Adrenal gland (tissue), 12 donors: ENCODE results near the gene CDK1. TPM values are rescaled to one million over a fixed set of nuclear protein-coding genes. Genes with fewer than 3 reads are reported as not detected.
A peak's percentile ranks its signal among the peaks of the same experiment; 100 is the strongest.
"Not testable (repeated sequence)": the region's sequence is repeated elsewhere in the genome, so short reads cannot be mapped to it uniquely, and the experiment has no call there.

Experiments
- DNase-seq, 7 donors: peaks; one replicate each; pipeline ENCODE4 v3.0.0-alpha.2; 2019 to 2020
- H3K27ac ChIP-seq, 5 donors: fragments of 200-600 bp; sonication (generic) in 4 of 5; 1 replicate in 3 of 5; 2 replicates in 2 of 5; pipeline versions ENCODE4 v1.5.1 to v1.8.0; 2016 to 2020; ENCODE audit warnings: mild to moderate bottlenecking in 1 of 5
- H3K27me3 ChIP-seq: fragments of 200-600 bp; 2 replicates; pipeline ENCODE4 v1.8.0; 2021
- H3K36me3 ChIP-seq, 2 donors: fragments of 200-600 bp; replicated peaks in 1 of 2; 1 replicate in 1 of 2; 2 replicates in 1 of 2; pipeline versions ENCODE4 v1.5.1 to v1.8.0; 2018 to 2022
- H3K4me1 ChIP-seq, 2 donors: fragments of 200-600 bp; replicated peaks in 1 of 2; 1 replicate in 1 of 2; 2 replicates in 1 of 2; pipeline versions ENCODE4 v1.5.1 to v1.8.0; 2018 to 2021
- H3K4me3 ChIP-seq, 4 donors: fragments of 200-600 bp; sonication (generic) in 3 of 4; one replicate each; pipeline ENCODE4 v1.5.1; 2016 to 2018
- H3K9me3 ChIP-seq, 3 donors: fragments of 200-600 bp; sonication (generic) in 1 of 3; replicated peaks in 1 of 3; 1 replicate in 2 of 3; 2 replicates in 1 of 3; pipeline versions ENCODE4 v1.5.1 to v1.8.0; 2016 to 2021
- CTCF ChIP-seq, 6 experiments: fragments of 450-650 bp in 4 of 6; fragments of 200-600 bp in 2 of 6; sonication (generic) in 1 of 6; IDR thresholded peaks; 1 replicate in 5 of 6; 2 replicates in 1 of 6; pipeline versions ENCODE4 v1.5.1 to v1.8.0; 2016 to 2021; ENCODE audit warnings: antibody characterized with exemption in 6 of 6, mild to moderate bottlenecking in 2 of 6, moderate library complexity in 1 of 6
- POLR2A ChIP-seq, 2 donors: fragments of 450-650 bp; IDR thresholded peaks; one replicate each; pipeline ENCODE4 v1.6.1; 2017; ENCODE audit warnings: antibody characterized with exemption in 2 of 2, mild to moderate bottlenecking in 2 of 2, moderate library complexity in 1 of 2
- WGBS, 4 donors: extraction: QIAGEN DNeasy Blood & Tissue Kit in 2 of 4; methylation state at CpG; one replicate each; pipeline versions ENCODE4 v1.1.5 to v1.1.7; 2013 to 2017; 5-methylcytosine and 5-hydroxymethylcytosine counted together
- intact Hi-C, 2 donors: fragments of 100-400 bp; cut with DNase I; formaldehyde crosslinking; loops; one replicate each; pipeline versions ENCODE4 v1.14.1 to v1.15.0; 2022 to 2023
- polyA plus RNA-seq, 3 donors: library from polyadenylated mRNA; stranded (reverse); fragments of 200-250 nt in 2 of 3; fragments of 350-450 nt in 1 of 3; fragmentation: Illumina TruSeq in 1 of 3; extraction: RNeasy Lipid Tissue Mini Kit (QIAGEN cat#74804) in 1 of 3; gene quantifications; one replicate each; pipeline ENCODE4 v1.2.3, GENCODE V29; 2013 to 2014
- total RNA-seq, 9 donors: library from RNA; depleted of rRNA in 4 of 9; stranded (reverse); fragments of >200 nt in 4 of 9; fragments of 120-200 nt in 1 of 9; fragmentation: NEBNext Ultra II Directional in 1 of 9; extraction: Animal tissue kit (Norgen Biotek cat#: 25700) in 1 of 9; gene quantifications; one replicate each; pipeline versions ENCODE4 v1.1.0 to v1.2.4, GENCODE V29; 2013 to 2023
- donor health status: healthy with polysubstance abuse.
- donor health status: Bipolar disorder and iron deficiency.
- donor health status: DM: yes; HTN: yes; CAD: no.
- donor health status: DM: no; HTN: no; CAD: no.
- donor health status: DM: no; HTN: no; CAD: no.
- donor health status: DM: yes; HTN: yes; CAD: no.

The CDK1 gene
- total and polyA plus RNA-seq, 12 donors = 1.1 to 44.3 (median 2.4) TPM

- intact Hi-C loops = no loop called here
These were observed 50.2 kb downstream of the CDK1 start for GRCh38 chr10:60828489-60828852.

GRCh38 chr10:60832136-60832535 lies 53.9 kb downstream of the CDK1 start:
- H3K9me3 ChIP-seq, intact Hi-C loops, H3K27me3 ChIP-seq, H3K27ac ChIP-seq, DNase-seq, H3K36me3 ChIP-seq, H3K4me3 ChIP-seq: not testable (repeated sequence)
- WGBS, 4 donors = 86 to 90% (median 87%) methylated on average over 4 of the region's 4 CpGs
- peaks cover 12 to 16% of the 10 kb centered on the region in 2 donors for H3K4me1 ChIP-seq

More at GRCh38 chr10:60828489-60828852, 50.2 kb downstream of the CDK1 start:
- 45 to 69% (median 56%) methylated on average over 1 of the region's 1 CpG for WGBS, 4 donors
- H3K4me3 ChIP-seq = peak overlapping the region in 1 of 4 donors; percentile 4
- no peak for DNase-seq
- H3K27ac ChIP-seq = peak overlapping the region in 3 of 5 donors; percentile 37 to 78 (median 50)
- H3K27me3 ChIP-seq = no peaks in the 10 kb centered on the region
- peaks cover 12 to 16% of the 10 kb centered on the region in 2 donors for H3K4me1 ChIP-seq
- no peaks in the 10 kb centered on the region for H3K36me3 ChIP-seq
- H3K9me3 ChIP-seq = no peaks in the 10 kb centered on the region
- no peak for TF ChIP-seq POLR2A (IDR thresholded peaks at IDR 0.05)
- no peak for TF ChIP-seq CTCF (IDR thresholded peaks at IDR 0.05)

- Histone ChIP-seq H3K4me3 (no peak overlapping the region), H3K27me3 (no peaks in the 10 kb centered on the region), H3K36me3 (no peaks in the 10 kb centered on the region), H3K4me1 (no peaks in the 10 kb centered on the region), H3K27ac (no peak overlapping the region), H3K9me3 (no peaks in the 10 kb centered on the region)
- intact Hi-C loops = no loop called here
- TF ChIP-seq POLR2A (IDR thresholded peaks at IDR 0.05) (no peak), CTCF (IDR thresholded peaks at IDR 0.05) (no peak)
- DNase-seq = no peak
These were observed 56.1 kb downstream of the CDK1 start for GRCh38 chr10:60834401-60834800.

- intact Hi-C loops = no loop called here
- H3K4me3 ChIP-seq = no peak overlapping the region
- no peak for DNase-seq
- H3K27me3 ChIP-seq = no peaks in the 10 kb centered on the region
- no peak for TF ChIP-seq POLR2A (IDR thresholded peaks at IDR 0.05)
- TF ChIP-seq CTCF (IDR thresholded peaks at IDR 0.05) = no peak
- WGBS, 4 donors = 81 to 92% (median 89%) methylated on average over 2 of the region's 2 CpGs
- H3K9me3 ChIP-seq = no peaks in the 10 kb centered on the region
- no peak overlapping the region for H3K27ac ChIP-seq
- H3K4me1 ChIP-seq = no peaks in the 10 kb centered on the region
- no peaks in the 10 kb centered on the region for H3K36me3 ChIP-seq
These were observed 56.8 kb downstream of the CDK1 start for GRCh38 chr10:60835049-60835448.

- DNase-seq, intact Hi-C loops, H3K9me3 ChIP-seq, H3K27ac ChIP-seq, H3K27me3 ChIP-seq, H3K4me3 ChIP-seq, H3K36me3 ChIP-seq, H3K4me1 ChIP-seq: not testable (repeated sequence)
- WGBS, 4 donors = 89 to 93% (median 90%) methylated on average over 10 of the region's 10 CpGs
These were observed 62.9 kb downstream of the CDK1 start for GRCh38 chr10:60841227-60841626.
